ENCODE results near the gene GSTM2. TPM values are rescaled to one million over a fixed set of nuclear protein-coding genes. Genes with fewer than 3 reads are reported as not detected.
"Not testable (repeated sequence)": the region's sequence is repeated elsewhere in the genome, so short reads cannot be mapped to it uniquely, and the experiment has no call there.

Gene GSTM2
- total RNA-seq, 4 donors from 2014 or later, result 37.1 to 73.6 (median 62.3) TPM

GRCh38 chr1:109697066-109697465, 29.2 kb downstream of the GSTM2 start:
- Histone ChIP-seq H3K4me3 (replicated peaks in 1 of 3) (no peak overlapping the region), H3K27me3 (no peaks in the 10 kb centered on the region), H3K4me1 (no peaks in the 10 kb centered on the region), H3K9me3 (no peaks in the 10 kb centered on the region), H3K27ac (no peak overlapping the region), H3K36me3 (no peaks in the 10 kb centered on the region)
- WGBS, 2 donors, result no CpG with 5 or more reads among the region's 4 CpGs
- no peak for DNase-seq
- TF ChIP-seq, protein P1, sequence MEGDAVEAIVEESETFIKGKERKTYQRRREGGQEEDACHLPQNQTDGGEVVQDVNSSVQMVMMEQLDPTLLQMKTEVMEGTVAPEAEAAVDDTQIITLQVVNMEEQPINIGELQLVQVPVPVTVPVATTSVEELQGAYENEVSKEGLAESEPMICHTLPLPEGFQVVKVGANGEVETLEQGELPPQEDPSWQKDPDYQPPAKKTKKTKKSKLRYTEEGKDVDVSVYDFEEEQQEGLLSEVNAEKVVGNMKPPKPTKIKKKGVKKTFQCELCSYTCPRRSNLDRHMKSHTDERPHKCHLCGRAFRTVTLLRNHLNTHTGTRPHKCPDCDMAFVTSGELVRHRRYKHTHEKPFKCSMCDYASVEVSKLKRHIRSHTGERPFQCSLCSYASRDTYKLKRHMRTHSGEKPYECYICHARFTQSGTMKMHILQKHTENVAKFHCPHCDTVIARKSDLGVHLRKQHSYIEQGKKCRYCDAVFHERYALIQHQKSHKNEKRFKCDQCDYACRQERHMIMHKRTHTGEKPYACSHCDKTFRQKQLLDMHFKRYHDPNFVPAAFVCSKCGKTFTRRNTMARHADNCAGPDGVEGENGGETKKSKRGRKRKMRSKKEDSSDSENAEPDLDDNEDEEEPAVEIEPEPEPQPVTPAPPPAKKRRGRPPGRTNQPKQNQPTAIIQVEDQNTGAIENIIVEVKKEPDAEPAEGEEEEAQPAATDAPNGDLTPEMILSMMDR (IDR thresholded peaks at IDR 0.05), result no peak
- TF ChIP-seq POLR2A (IDR thresholded peaks at IDR 0.05), result no peak
- intact Hi-C loops (cut with DNase I), result no loop called here

DNA sequence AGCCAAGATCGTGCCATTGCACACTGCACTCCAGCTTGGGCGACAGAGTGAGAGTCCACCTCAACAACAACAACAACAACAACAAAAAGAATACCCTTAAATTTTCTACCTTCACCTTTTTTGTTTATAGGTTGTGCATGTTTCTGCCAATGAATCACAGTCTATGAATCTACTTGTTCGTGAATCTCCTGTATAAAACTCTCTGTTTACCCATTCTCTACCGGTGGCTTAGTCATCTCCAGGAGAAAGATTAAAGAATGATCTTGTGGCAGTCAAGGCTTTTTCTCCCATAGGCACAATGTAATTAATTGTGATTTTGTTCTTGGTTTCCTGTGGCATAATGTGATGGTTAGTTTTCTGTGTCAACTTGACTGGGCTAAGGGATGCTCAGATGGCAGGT, 30.0 kb downstream of the GSTM2 start:
- WGBS, 2 donors, result no CpG with 5 or more reads among the region's 4 CpGs
- H3K4me1 ChIP-seq; DNase-seq; H3K27me3 ChIP-seq; intact Hi-C loops (cut with DNase I); H3K27ac ChIP-seq; H3K4me3 ChIP-seq (replicated peaks in 1 of 3); H3K36me3 ChIP-seq; H3K9me3 ChIP-seq: not testable (repeated sequence)

DNA sequence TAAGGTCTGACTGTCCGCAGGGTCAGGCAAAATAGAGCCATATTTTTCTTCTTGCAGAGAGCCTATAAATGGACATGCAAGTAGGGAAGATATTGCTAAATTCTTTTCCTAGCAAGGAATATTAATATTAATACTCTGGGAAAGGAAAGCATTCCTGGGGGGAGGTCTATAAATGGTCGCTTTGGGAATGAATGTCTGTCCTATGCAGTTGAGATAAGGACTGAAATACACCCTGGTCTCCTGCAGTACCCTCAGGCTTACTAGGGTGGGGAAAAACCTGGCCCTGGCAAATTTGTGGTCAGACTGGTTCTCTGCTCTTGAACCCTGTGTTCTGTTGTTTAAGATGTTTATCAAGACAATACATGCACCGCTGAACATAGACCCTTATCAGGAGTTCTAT, 35.1 kb downstream of the GSTM2 start:
- H3K36me3 ChIP-seq; DNase-seq; H3K4me3 ChIP-seq (replicated peaks in 1 of 3); intact Hi-C loops (cut with DNase I); H3K27me3 ChIP-seq; H3K9me3 ChIP-seq; H3K4me1 ChIP-seq; H3K27ac ChIP-seq: not testable (repeated sequence)
- WGBS, 2 donors, result 77% methylated on average over 3 of the region's 3 CpGs

GRCh38 chr1:109704173-109704572, 36.3 kb downstream of the GSTM2 start:
- no peak overlapping the region for H3K27ac ChIP-seq
- H3K36me3 ChIP-seq, result no peaks in the 10 kb centered on the region
- WGBS, 2 donors, result 56 to 65% methylated on average over 8 of the region's 8 CpGs
- intact Hi-C loops (cut with DNase I), result no loop called here
- TF ChIP-seq, protein P1 (IDR thresholded peaks at IDR 0.05), result peak in 3 of 6 experiments; percentile 41 to 45 (median 45)
- no peak for TF ChIP-seq POLR2A (IDR thresholded peaks at IDR 0.05)
- no peaks in the 10 kb centered on the region for H3K4me1 ChIP-seq
- H3K9me3 ChIP-seq, result no peaks in the 10 kb centered on the region
- H3K27me3 ChIP-seq, result no peaks in the 10 kb centered on the region
- no peak overlapping the region for H3K4me3 ChIP-seq (replicated peaks in 1 of 3)
- DNase-seq, result peak; percentile 20 to 27

DNA sequence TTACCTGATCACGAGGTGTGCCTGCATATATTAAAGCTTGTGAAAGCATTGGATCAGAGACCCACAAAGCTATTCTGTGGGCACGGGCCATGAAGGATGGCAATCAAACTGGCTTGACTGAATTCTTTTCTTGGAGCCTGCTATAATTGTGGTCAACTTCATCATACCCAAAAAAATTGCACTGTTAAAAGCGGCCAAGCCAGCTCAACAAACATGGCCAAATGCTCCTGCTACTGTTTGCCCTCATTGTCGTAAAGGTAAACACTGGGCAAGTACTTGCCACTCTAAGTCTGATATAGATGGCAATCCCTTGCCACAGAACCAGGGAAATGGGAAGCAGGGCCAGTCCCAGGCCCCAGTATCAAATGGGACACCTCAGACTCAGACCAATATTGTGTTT, 37.6 kb downstream of the GSTM2 start:
- no peak overlapping the region for H3K27ac ChIP-seq
- DNase-seq, result no peak
- no peak overlapping the region for H3K4me3 ChIP-seq (replicated peaks in 1 of 3)
- intact Hi-C loops (cut with DNase I), result no loop called here
- 80 to 91% methylated on average over 4 of the region's 4 CpGs for WGBS, 2 donors
- H3K27me3 ChIP-seq, result no peaks in the 10 kb centered on the region
- H3K36me3 ChIP-seq, result no peaks in the 10 kb centered on the region
- no peaks in the 10 kb centered on the region for H3K9me3 ChIP-seq
- H3K4me1 ChIP-seq, result no peaks in the 10 kb centered on the region
- TF ChIP-seq, protein P1 (IDR thresholded peaks at IDR 0.05), result no peak
- no peak for TF ChIP-seq POLR2A (IDR thresholded peaks at IDR 0.05)

- H3K9me3 ChIP-seq; intact Hi-C loops (cut with DNase I); DNase-seq; H3K4me1 ChIP-seq; H3K4me3 ChIP-seq (replicated peaks in 1 of 3); H3K36me3 ChIP-seq; H3K27ac ChIP-seq; H3K27me3 ChIP-seq: not testable (repeated sequence)
- WGBS, 2 donors, result 62 to 73% methylated on average over 4 of the region's 4 CpGs
Observed at GRCh38 chr1:109708949-109709348, 41.1 kb downstream of the GSTM2 start.

DNA sequence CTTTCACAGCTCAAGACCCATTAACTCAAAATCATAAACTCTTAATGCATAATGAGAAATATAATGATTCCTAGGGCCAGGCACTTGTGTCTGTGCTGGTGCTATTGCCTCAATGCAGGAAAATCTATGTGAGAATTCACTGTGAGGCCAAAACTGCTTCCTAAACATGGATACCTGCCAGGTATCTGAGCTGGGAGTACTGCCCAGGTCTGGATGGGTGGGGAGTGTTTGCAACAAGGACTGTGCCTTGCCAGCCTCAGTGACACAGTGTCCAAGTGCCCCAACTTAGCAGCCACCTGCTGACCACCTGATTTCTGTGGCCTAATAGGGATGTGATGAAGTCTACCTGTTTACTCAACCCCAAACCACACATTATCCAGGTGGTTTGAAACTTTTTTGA, 42.0 kb downstream of the GSTM2 start:
- intact Hi-C loops (cut with DNase I); DNase-seq; H3K36me3 ChIP-seq; H3K4me1 ChIP-seq; H3K27ac ChIP-seq; H3K27me3 ChIP-seq; H3K9me3 ChIP-seq; H3K4me3 ChIP-seq (replicated peaks in 1 of 3): not testable (repeated sequence)

DNA sequence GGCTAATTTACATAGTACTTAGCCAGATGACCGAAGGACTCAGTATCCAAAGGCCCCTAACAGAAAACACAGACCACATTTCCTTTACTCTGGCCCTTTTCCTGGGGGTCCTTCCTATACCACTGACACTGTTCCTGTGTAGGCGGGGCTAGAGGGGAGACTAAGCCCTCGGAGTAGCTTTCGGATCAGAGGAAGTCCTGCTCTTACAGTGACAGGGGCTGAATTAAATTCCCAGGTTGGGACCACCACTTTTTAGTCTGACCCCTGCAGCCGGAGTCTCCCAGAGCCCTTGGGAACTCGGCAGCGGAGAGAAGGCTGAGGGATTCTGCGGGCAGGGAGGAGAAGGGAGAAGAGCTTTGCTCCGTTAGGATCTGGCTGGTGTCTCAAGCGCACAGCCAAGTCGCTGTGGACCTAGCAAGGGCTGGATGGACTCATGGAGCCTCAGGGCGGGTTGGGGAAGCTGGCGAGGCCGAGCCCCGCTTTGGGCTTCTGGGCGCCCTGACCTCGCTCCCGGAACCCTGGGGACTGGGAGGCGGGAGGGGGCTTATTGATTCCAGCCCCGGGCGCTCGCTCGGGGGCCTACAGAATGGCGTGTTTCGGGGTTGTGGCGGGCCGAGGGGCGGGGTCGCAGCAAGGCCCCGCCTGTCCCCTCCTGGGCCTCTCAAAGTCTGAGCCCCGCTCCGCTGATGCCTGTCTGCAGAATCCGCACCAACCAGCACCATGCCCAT, 43.9 kb downstream of the GSTM2 start, which contains the start of gene GSTM5:
Gene GSTM5 (plus strand): TSS at position 659 of the 728 bp plus-strand sequence. CDS start 62 bp downstream, at position 721.
- 39 to 53% methylated on average over 8 to 19 of the region's 33 CpGs for WGBS, 2 donors
- H3K36me3 ChIP-seq; intact Hi-C loops (cut with DNase I); DNase-seq; H3K4me1 ChIP-seq; H3K9me3 ChIP-seq; H3K27me3 ChIP-seq; H3K27ac ChIP-seq: not testable (repeated sequence)
- H3K4me3 ChIP-seq (replicated peaks in 1 of 3), result peak within 1 kb of the TSS in 1 of 3 donors; percentile 12
